ENCODE measurements around the gene GBX2. TPM values are rescaled to one million over a fixed set of nuclear protein-coding genes. Genes with fewer than 3 reads are reported as not detected.

Gene GBX2
- total and polyA plus RNA-seq, 10 of the 15 experiments (the other 5 are each of a cell fraction or from before 2014, with no cell fraction given): not detected

- TF ChIP-seq MYC (IDR thresholded peaks at IDR 0.05; ENCODE audit: insufficient read depth, insufficient read length, insufficient replicate concordance, low read length, severe bottlenecking) (no peak), IRF4 (IDR thresholded peaks at IDR 0.05; ENCODE audit: low read depth, low read length) (no peak), SIN3A (IDR thresholded peaks at IDR 0.05; ENCODE audit: low read depth, low read length) (no peak), NFIC (IDR thresholded peaks at IDR 0.05; ENCODE audit: low read depth, low read length) (no peak), KAT2A (conservative IDR thresholded peaks at IDR 0.05; ENCODE audit: control insufficient read depth, low read depth, low read length) (no peak), BHLHE40 (IDR thresholded peaks at IDR 0.05; ENCODE audit: borderline replicate concordance in 1 of 2, low read depth in 2 of 2, low read length in 1 of 2) (no peak), GATAD2B (conservative IDR thresholded peaks at IDR 0.05; ENCODE audit: low read depth) (no peak), JUND (IDR thresholded peaks at IDR 0.05; ENCODE audit: low read depth, low read length) (no peak), PML (IDR thresholded peaks at IDR 0.05; ENCODE audit: low read length) (no peak), ZNF24 (IDR thresholded peaks at IDR 0.05) (no peak), IRF5 (IDR thresholded peaks at IDR 0.05; ENCODE audit: borderline replicate concordance) (no peak), BRCA1 (IDR thresholded peaks at IDR 0.05; ENCODE audit: low read depth, low read length) (no peak), ZZZ3 (IDR thresholded peaks at IDR 0.05; ENCODE audit: control insufficient read depth, insufficient read length, low read depth) (no peak), ZSCAN29 (IDR thresholded peaks at IDR 0.05) (no peak), CTCF (IDR thresholded peaks at IDR 0.05 in 2 of 3, conservative IDR thresholded peaks at IDR 0.05 in 1 of 3; ENCODE audit: control insufficient read depth in 2 of 3, extremely low read depth in 1 of 3, insufficient read depth in 1 of 3, low read depth in 3 of 3, low read length in 3 of 3) (no peak), KDM1A (IDR thresholded peaks at IDR 0.05; ENCODE audit: borderline replicate concordance) (no peak), EP300 (IDR thresholded peaks at IDR 0.05; ENCODE audit: borderline replicate concordance in 1 of 2, control insufficient read depth in 1 of 2, low read depth in 2 of 2, low read length in 2 of 2) (no peak), ELK1 (IDR thresholded peaks at IDR 0.05; ENCODE audit: low read depth, low read length) (no peak), TCF12 (IDR thresholded peaks at IDR 0.05; ENCODE audit: low read depth, low read length) (no peak), MEF2B (IDR thresholded peaks at IDR 0.05; ENCODE audit: partially characterized antibody, poor library complexity, severe bottlenecking) (no peak)
- H2AFZ ChIP-seq (ENCODE audit: control insufficient read depth, low read depth, low read length): no peak overlapping the region
- CTCF ChIA-PET: no interaction called here
- H3K4me2 ChIP-seq (ENCODE audit: control insufficient read depth, insufficient read depth): no peak overlapping the region
- BruUV-seq (replicated peaks): no TSS peak
- DNase-seq (ENCODE audit: low read depth, low spot score) (no peak), ATAC-seq (no peak), FAIRE-seq (no peak)
- H3K36me3 ChIP-seq (ENCODE audit: control insufficient read depth in 2 of 2, insufficient read depth in 2 of 2, low read length in 1 of 2): no peaks in the 10 kb centered on the region
- RAD21 ChIA-PET (ENCODE audit: unreplicated experiment): no interaction called here
- H3K4me3 ChIP-seq: no peak overlapping the region
- H3K9me3 ChIP-seq (replicated peaks; ENCODE audit: control insufficient read depth, insufficient read depth, low read length): no peaks in the 10 kb centered on the region
- POLR2A ChIA-PET: no interaction called here
- WGBS (ENCODE audit: insufficient coverage, insufficient replicate concordance, low lambda C conversion rate, missing lambda C conversion rate): 7% methylated on average over 4 of the region's 4 CpGs
- in situ Hi-C loops (cut with MboI) (no loop called here), intact Hi-C loops (cut with micrococcal nuclease; ENCODE audit: unreplicated experiment) (no loop called here)
- no peaks in the 10 kb centered on the region; a peak in 2 of 4 replicates for H3K27me3 ChIP-seq (replicated peaks in 1 of 2; ENCODE audit: control insufficient read depth in 2 of 2, insufficient read depth in 2 of 2, low read length in 1 of 2)
- SMC1A ChIA-PET (ENCODE audit: uncharacterized antibody, unreplicated experiment): no interaction called here
- H3K79me2 ChIP-seq (ENCODE audit: control insufficient read depth, insufficient read depth, low read length): no peaks in the 10 kb centered on the region
- no peaks in the 10 kb centered on the region for H4K20me1 ChIP-seq (ENCODE audit: control insufficient read depth, insufficient read depth)
- H3K9ac ChIP-seq (ENCODE audit: control insufficient read depth, insufficient read depth, low read length): no peak overlapping the region
- H3K4me1 ChIP-seq (ENCODE audit: control insufficient read depth, insufficient read depth, low read length): no peaks in the 10 kb centered on the region
- H3K27ac ChIP-seq (ENCODE audit: control insufficient read depth, insufficient read depth): no peak overlapping the region
Measured at GRCh38 chr2:236119003-236119402, 49.2 kb downstream of the GBX2 start.

All from GM12878 (cell line).